ENCODE data around the gene DLGAP1.
A peak's percentile ranks its signal among the peaks of the same experiment; 100 is the strongest.

Gene DLGAP1

GRCh38 chr18:3898861-3899613, 556.1 kb downstream of the DLGAP1 start:
- no peak for DNase-seq (ENCODE audit: low spot score)

GRCh38 chr18:3892152-3892551, 563.0 kb downstream of the DLGAP1 start:
- DNase-seq (ENCODE audit: low spot score), result no peak

- DNase-seq (ENCODE audit: low spot score), result no peak
Observed at GRCh38 chr18:3891245-3891644, 563.9 kb downstream of the DLGAP1 start.

- no peak for DNase-seq (ENCODE audit: low spot score)
Observed at GRCh38 chr18:3889803-3890202, 565.3 kb downstream of the DLGAP1 start.

- no peak for DNase-seq (ENCODE audit: low spot score)
Observed at GRCh38 chr18:3889121-3889520, 566.0 kb downstream of the DLGAP1 start.

GRCh38 chr18:3886575-3887322, 568.4 kb downstream of the DLGAP1 start:
- DNase-seq (ENCODE audit: low spot score), result no peak

GRCh38 chr18:3885209-3885792, 569.8 kb downstream of the DLGAP1 start:
- DNase-seq (ENCODE audit: low spot score), result peak; percentile 19

- no peak for DNase-seq (ENCODE audit: low spot score)
Observed at GRCh38 chr18:3879836-3880120, 575.3 kb downstream of the DLGAP1 start.

- no peak for DNase-seq (ENCODE audit: low spot score)
Observed at GRCh38 chr18:3879114-3879835, 575.8 kb downstream of the DLGAP1 start.

GRCh38 chr18:3878401-3878800, 576.7 kb downstream of the DLGAP1 start:
- no peak for DNase-seq (ENCODE audit: low spot score)

GRCh38 chr18:3877678-3878077, 577.4 kb downstream of the DLGAP1 start:
- no peak for DNase-seq (ENCODE audit: low spot score)

GRCh38 chr18:3875961-3876360, 579.1 kb downstream of the DLGAP1 start:
- no peak for DNase-seq (ENCODE audit: low spot score)

- no peak for DNase-seq (ENCODE audit: low spot score)
Observed at GRCh38 chr18:3875376-3875775, 579.7 kb downstream of the DLGAP1 start.

- DNase-seq (ENCODE audit: low spot score), result no peak
Observed at GRCh38 chr18:3874581-3874980, 580.5 kb downstream of the DLGAP1 start.

GRCh38 chr18:3874125-3874524, 581.0 kb downstream of the DLGAP1 start:
- no peak for DNase-seq (ENCODE audit: low spot score)

GRCh38 chr18:3873698-3874097, 581.4 kb downstream of the DLGAP1 start:
- DNase-seq (ENCODE audit: low spot score), result no peak

GRCh38 chr18:3873211-3873610, 581.9 kb downstream of the DLGAP1 start:
- no peak for DNase-seq (ENCODE audit: low spot score)

- DNase-seq (ENCODE audit: low spot score), result no peak
Observed at GRCh38 chr18:3872641-3873040, 582.5 kb downstream of the DLGAP1 start.

GRCh38 chr18:3871687-3872086, 583.4 kb downstream of the DLGAP1 start:
- no peak for DNase-seq (ENCODE audit: low spot score)

GRCh38 chr18:3870914-3871313, 584.2 kb downstream of the DLGAP1 start:
- no peak for DNase-seq (ENCODE audit: low spot score)

- no peak for DNase-seq (ENCODE audit: low spot score)
Observed at GRCh38 chr18:3869848-3870247, 585.3 kb downstream of the DLGAP1 start.

- no peak for DNase-seq (ENCODE audit: low spot score)
Observed at GRCh38 chr18:3867864-3868311, 587.2 kb downstream of the DLGAP1 start.

GRCh38 chr18:3867236-3867635, 587.9 kb downstream of the DLGAP1 start:
- no peak for DNase-seq (ENCODE audit: low spot score)

Data from germinal center (tissue), 1 donor.